ENCODE results near the gene TPD52L2.
A peak's percentile ranks its signal among the peaks of the same experiment; 100 is the strongest.

Gene TPD52L2

GRCh38 chr20:63829945-63830835 lies 34.9 kb upstream of the TPD52L2 start:
- no peak for DNase-seq (ENCODE audit: low read depth)
- TF ChIP-seq CTCF (IDR thresholded peaks at IDR 0.05; ENCODE audit: control insufficient read depth, insufficient read depth, low read depth, low read length, missing control alignments), result no peak
- H3K4me3 ChIP-seq (ENCODE audit: control insufficient read depth, low read depth, low read length), result peak overlapping the region; percentile 38

GRCh38 chr20:63830841-63831588 lies 34.1 kb upstream of the TPD52L2 start, which contains the start of gene ZBTB46:
Gene ZBTB46, minus strand, starts transcription at chr20:63831264. Its CDS starts 40,507 bp downstream, at chr20:63790757.
- DNase-seq (ENCODE audit: low read depth), result no peak

GRCh38 chr20:63831646-63831992 lies 33.5 kb upstream of the TPD52L2 start:
- H3K4me3 ChIP-seq (ENCODE audit: control insufficient read depth, low read depth, low read length), result peak overlapping the region; percentile 22
- no peak for DNase-seq (ENCODE audit: low read depth)
- no peak for TF ChIP-seq CTCF (IDR thresholded peaks at IDR 0.05; ENCODE audit: control insufficient read depth, insufficient read depth, low read depth, low read length, missing control alignments)

More at GRCh38 chr20:63830841-63831588, 34.1 kb upstream of the TPD52L2 start, which contains the start of gene ZBTB46:
- peak within 1 kb of the TSS; percentile 38 for H3K4me3 ChIP-seq (ENCODE audit: control insufficient read depth, low read depth, low read length)
- no peak for TF ChIP-seq CTCF (IDR thresholded peaks at IDR 0.05; ENCODE audit: control insufficient read depth, insufficient read depth, low read depth, low read length, missing control alignments)

GRCh38 chr20:63831993-63832686 lies 32.9 kb upstream of the TPD52L2 start:
- no peak for DNase-seq (ENCODE audit: low read depth)
- no peak for TF ChIP-seq CTCF (IDR thresholded peaks at IDR 0.05; ENCODE audit: control insufficient read depth, insufficient read depth, low read depth, low read length, missing control alignments)
- no peak overlapping the region for H3K4me3 ChIP-seq (ENCODE audit: control insufficient read depth, low read depth, low read length)

GRCh38 chr20:63833776-63834490 lies 31.1 kb upstream of the TPD52L2 start:
- no peak for DNase-seq (ENCODE audit: low read depth)
- no peak overlapping the region for H3K4me3 ChIP-seq (ENCODE audit: control insufficient read depth, low read depth, low read length)
- TF ChIP-seq CTCF (IDR thresholded peaks at IDR 0.05; ENCODE audit: control insufficient read depth, insufficient read depth, low read depth, low read length, missing control alignments), result no peak

GRCh38 chr20:63834491-63834880 lies 30.6 kb upstream of the TPD52L2 start:
- TF ChIP-seq CTCF (IDR thresholded peaks at IDR 0.05; ENCODE audit: control insufficient read depth, insufficient read depth, low read depth, low read length, missing control alignments), result no peak
- no peak overlapping the region for H3K4me3 ChIP-seq (ENCODE audit: control insufficient read depth, low read depth, low read length)
- no peak for DNase-seq (ENCODE audit: low read depth)

Measured in AG09309 (cell line).